LNCaP clone FGC (cell line): ENCODE results near the gene RTL10.
"Not testable (repeated sequence)": the region's sequence is repeated elsewhere in the genome, so short reads cannot be mapped to it uniquely, and the experiment has no call there.

Experiments
- DNase-seq: peaks from one replicate; pipeline ENCODE4 v3.0.0-alpha.2; 2011; ENCODE audit warnings: low read depth
- H3K4me3 ChIP-seq: 2 replicates; pipeline ENCODE4 v1.5.1; 2011; ENCODE audit warnings: mild to moderate bottlenecking, low read depth, low read length, control low read depth
- CTCF ChIP-seq: IDR thresholded peaks from 2 replicates; pipeline ENCODE4 v1.5.1; 2012; ENCODE audit warnings: mild to moderate bottlenecking; ENCODE audit not compliant: control insufficient read depth, insufficient read depth; ENCODE audit errors: extremely low read depth

The RTL10 gene

GRCh38 chr22:19840955-19841640 lies 13.6 kb downstream of the RTL10 start:
- H3K4me3 ChIP-seq: no peak overlapping the region
- DNase-seq: no peak
- no peak for TF ChIP-seq CTCF

- no peak overlapping the region for H3K4me3 ChIP-seq
- no peak for TF ChIP-seq CTCF
Observed at GRCh38 chr22:19840059-19840458, 14.6 kb downstream of the RTL10 start.

GRCh38 chr22:19837915-19838314 lies 16.8 kb downstream of the RTL10 start:
- no peak overlapping the region for H3K4me3 ChIP-seq
- no peak for DNase-seq
- no peak for TF ChIP-seq CTCF

More at GRCh38 chr22:19840059-19840458, 14.6 kb downstream of the RTL10 start:
- DNase-seq: no peak

- no peak for TF ChIP-seq CTCF
- no peak overlapping the region for H3K4me3 ChIP-seq
- DNase-seq: no peak
Observed at GRCh38 chr22:19836512-19836911, 18.2 kb downstream of the RTL10 start.

- DNase-seq: no peak
- H3K4me3 ChIP-seq: no peak overlapping the region
- TF ChIP-seq CTCF: no peak
Observed at GRCh38 chr22:19834599-19834998, 20.1 kb downstream of the RTL10 start.

- not testable (repeated sequence) for H3K4me3 ChIP-seq, DNase-seq
Observed at GRCh38 chr22:19833327-19833726, 21.3 kb downstream of the RTL10 start.

- no peak overlapping the region for H3K4me3 ChIP-seq
- no peak for DNase-seq
- TF ChIP-seq CTCF: no peak
Observed at GRCh38 chr22:19832476-19833108, 22.1 kb downstream of the RTL10 start.

GRCh38 chr22:19831979-19832378 lies 22.7 kb downstream of the RTL10 start:
- H3K4me3 ChIP-seq, DNase-seq: not testable (repeated sequence)
